GM23248 (cell line): ENCODE data around the gene GPS1.

Source experiments
- EZH2 ChIP-seq: fragments of 200-600 bp; sonication (generic); IDR thresholded peaks from 2 replicates; pipeline ENCODE4 v1.6.1; 2018; ENCODE audit warnings: antibody characterized with exemption, mild to moderate bottlenecking; ENCODE audit not compliant: insufficient read depth, poor library complexity, severe bottlenecking
- EZH2phosphoT487 ChIP-seq: fragments of 200-600 bp; sonication (generic); IDR thresholded peaks from 2 replicates; pipeline ENCODE4 v1.6.1; 2018; ENCODE audit warnings: antibody characterized with exemption, moderate library complexity, mild to moderate bottlenecking, low read depth; ENCODE audit not compliant: insufficient read depth

DNA sequence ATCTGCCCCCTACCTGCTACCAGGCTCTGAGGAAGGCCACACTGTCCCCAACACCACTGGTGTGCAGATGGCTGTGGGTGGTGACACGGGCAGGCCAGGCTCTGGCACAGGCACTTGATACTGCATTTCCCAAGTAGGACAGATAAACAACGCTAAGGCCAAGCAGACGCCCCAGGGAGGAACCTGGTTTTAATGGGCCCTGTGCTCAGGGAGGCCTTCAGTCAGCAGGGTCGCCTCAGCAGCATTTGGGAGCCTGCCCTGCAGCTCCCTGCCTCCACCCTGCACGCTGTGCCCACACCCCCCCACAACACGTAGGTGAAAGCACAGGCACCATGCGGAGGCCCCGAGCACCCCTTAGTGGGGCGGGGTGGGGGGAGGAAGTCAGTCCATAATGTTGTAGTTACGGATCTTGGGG is 49.6 kb downstream of the GPS1 start:
- TF ChIP-seq EZH2 (no peak), EZH2phosphoT487 (no peak)
